Spleen (tissue), 7 donors: Measurements from ENCODE around the gene RNGTT.
"Not testable (repeated sequence)": the region's sequence is repeated elsewhere in the genome, so short reads cannot be mapped to it uniquely, and the experiment has no call there.

ENCODE experiments used
- CTCF ChIP-seq, 11 experiments: fragments of 200-600 bp in 7 of 11; fragments of 450-650 bp in 4 of 11; sonication (generic) in 4 of 11; IDR thresholded peaks in 8 of 11; conservative IDR thresholded peaks in 3 of 11; 1 replicate in 7 of 11; 2 replicates in 4 of 11; pipeline versions ENCODE4 v1.4.0 to v1.8.0; 2016 to 2021; ENCODE audit warnings: antibody characterized with exemption in 11 of 11, inconsistent platforms in 4 of 11, mild to moderate bottlenecking in 1 of 11
- POLR2A ChIP-seq, 3 donors: fragments of 450-650 bp; IDR thresholded peaks; one replicate each; pipeline ENCODE4 v1.5.1; 2017; ENCODE audit warnings: antibody characterized with exemption in 3 of 3, mild to moderate bottlenecking in 1 of 3
- POLR2AphosphoS5 ChIP-seq, 3 donors: sonication (generic); formaldehyde crosslinking; IDR thresholded peaks; one replicate each; pipeline ENCODE4 v1.5.1; 2017; ENCODE audit warnings: antibody characterized with exemption in 3 of 3
- donor health status: DM: no; HTN: no; CAD: no; lungs with moderate emphysema.
- donor health status: DM: no; HTN: no; CAD: no.
- donor health status: DM: no; HTN: no; CAD: no.

GRCh38 chr6:88907148-88907547 is 56.3 kb downstream of the RNGTT start:
- not testable (repeated sequence) for TF ChIP-seq CTCF (IDR thresholded peaks at IDR 0.05 in 8 of 11, conservative IDR thresholded peaks at IDR 0.05 in 3 of 11); POLR2AphosphoS5 (IDR thresholded peaks at IDR 0.05); POLR2A (IDR thresholded peaks at IDR 0.05)
